ENCODE results near the gene TRIM44. TPM values are rescaled to one million over a fixed set of nuclear protein-coding genes. Genes with fewer than 3 reads are reported as not detected.
"Not testable (repeated sequence)": the region's sequence is repeated elsewhere in the genome, so short reads cannot be mapped to it uniquely, and the experiment has no call there.

TRIM44 gene
- total and polyA plus RNA-seq, 5 donors from 2014 or later = 9.4 to 32.8 (median 22.2) TPM

DNA sequence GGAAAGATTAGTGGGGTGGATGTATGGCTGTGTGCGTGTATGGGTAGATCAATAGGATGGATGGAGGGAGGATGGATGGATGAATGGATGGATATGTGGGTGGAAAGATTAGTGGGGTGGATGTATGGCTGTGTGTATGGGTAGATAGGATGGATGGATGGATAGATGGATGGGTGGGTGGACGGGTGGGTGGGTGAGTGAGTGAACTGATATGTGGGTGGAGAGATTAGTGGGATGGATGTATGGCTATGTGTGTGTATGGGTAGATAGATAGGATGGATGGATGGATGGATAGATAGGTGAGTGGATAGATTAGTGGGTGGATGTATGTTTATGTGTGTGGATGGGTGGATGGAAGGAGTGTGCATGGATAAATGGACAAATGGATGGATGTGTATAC, 193.7 kb downstream of the TRIM44 start:
- H3K9me3 Mint-ChIP-seq = peaks cover 0 to 3% (median 0%) of the 10 kb centered on the region in 7 donors

DNA sequence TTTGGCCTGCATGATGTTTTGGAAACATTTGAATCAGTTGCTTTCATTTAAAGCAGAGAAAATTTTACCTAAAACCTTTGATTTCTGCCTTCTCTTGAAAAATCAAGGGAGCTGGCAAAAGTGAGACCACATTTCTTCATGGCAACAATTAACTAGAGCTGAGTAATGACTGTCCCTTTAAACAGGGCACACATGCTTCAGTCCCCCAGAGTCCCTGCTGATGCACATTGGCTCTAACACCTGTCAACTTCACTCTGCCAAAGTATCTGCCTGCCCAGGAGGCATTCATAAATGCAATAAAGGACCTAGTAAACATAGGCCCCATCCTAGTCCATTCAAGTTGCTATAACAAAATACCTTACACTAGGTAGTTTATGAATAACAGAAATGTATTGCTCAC, 194.2 kb downstream of the TRIM44 start:
- Histone ChIP-seq H3K4me3 (ENCODE audit: low read depth, low read length) (no peak overlapping the region), H3K9me3 (ENCODE audit: control insufficient read depth in 2 of 2, low read length in 2 of 2) (no peaks in the 10 kb centered on the region), H3K27ac (ENCODE audit: insufficient read depth, low read length, poor library complexity, severe bottlenecking) (no peak overlapping the region), H3K27me3 (ENCODE audit: control insufficient read depth, insufficient read depth, low read length) (no peaks in the 10 kb centered on the region), H3K4me1 (ENCODE audit: control insufficient read depth, insufficient read depth, low read length, poor library complexity, severe bottlenecking) (no peaks in the 10 kb centered on the region), H3K36me3 (ENCODE audit: control insufficient read depth, insufficient read depth, low read length) (no peaks in the 10 kb centered on the region)
- Mint-ChIP-seq H3K36me3 (no peaks in the 10 kb centered on the region), H3K27ac (no peak overlapping the region), H3K4me3 (no peak overlapping the region), H3K27me3 (no peaks in the 10 kb centered on the region), H3K9me3 (peaks cover 0 to 3% (median 0%) of the 10 kb centered on the region in 7 donors), H3K4me1 (no peaks in the 10 kb centered on the region)
- DNase-seq (no peak), ATAC-seq (ENCODE audit: low read depth in 2 of 2) (no peak)

More for the DNA sequence above, 193.7 kb downstream of the TRIM44 start:
- H3K27me3 Mint-ChIP-seq = no peaks in the 10 kb centered on the region
- Histone ChIP-seq H3K4me1 (ENCODE audit: control insufficient read depth, insufficient read depth, low read length, poor library complexity, severe bottlenecking) (no peaks in the 10 kb centered on the region), H3K27ac (ENCODE audit: insufficient read depth, low read length, poor library complexity, severe bottlenecking) (no peak overlapping the region), H3K4me3 (ENCODE audit: low read depth, low read length) (no peak overlapping the region), H3K36me3 (ENCODE audit: control insufficient read depth, insufficient read depth, low read length) (no peaks in the 10 kb centered on the region), H3K27me3 (ENCODE audit: control insufficient read depth, insufficient read depth, low read length) (no peaks in the 10 kb centered on the region), H3K9me3 (ENCODE audit: control insufficient read depth in 2 of 2, low read length in 2 of 2) (no peaks in the 10 kb centered on the region)
- no peak overlapping the region for H3K4me3 Mint-ChIP-seq
- H3K4me1 Mint-ChIP-seq = no peaks in the 10 kb centered on the region
- no peaks in the 10 kb centered on the region for H3K36me3 Mint-ChIP-seq
- H3K27ac Mint-ChIP-seq = no peak overlapping the region
- ATAC-seq (ENCODE audit: low read depth in 2 of 2) = no peak
- no peak for DNase-seq

GRCh38 chr11:35857922-35858321, 195.3 kb downstream of the TRIM44 start:
- Histone ChIP-seq H3K4me1 (ENCODE audit: control insufficient read depth, insufficient read depth, low read length, poor library complexity, severe bottlenecking) (no peaks in the 10 kb centered on the region), H3K9me3 (ENCODE audit: control insufficient read depth in 2 of 2, low read length in 2 of 2) (no peaks in the 10 kb centered on the region), H3K4me3 (ENCODE audit: low read depth, low read length) (no peak overlapping the region), H3K27ac (ENCODE audit: insufficient read depth, low read length, poor library complexity, severe bottlenecking) (no peak overlapping the region), H3K27me3 (ENCODE audit: control insufficient read depth, insufficient read depth, low read length) (no peaks in the 10 kb centered on the region), H3K36me3 (ENCODE audit: control insufficient read depth, insufficient read depth, low read length) (no peaks in the 10 kb centered on the region)
- no peaks in the 10 kb centered on the region for H3K36me3 Mint-ChIP-seq
- H3K9me3 Mint-ChIP-seq = peaks cover 0 to 3% (median 0%) of the 10 kb centered on the region in 7 donors
- no peak for ATAC-seq (ENCODE audit: low read depth in 2 of 2)
- peak overlapping the region in 1 of 3 donors; percentile 3 for H3K27ac Mint-ChIP-seq
- H3K4me1 Mint-ChIP-seq = no peaks in the 10 kb centered on the region
- no peak overlapping the region for H3K4me3 Mint-ChIP-seq
- DNase-seq = no peak
- peaks cover 3% of the 10 kb centered on the region for H3K27me3 Mint-ChIP-seq

- no peak for DNase-seq
- Histone ChIP-seq H3K27ac (ENCODE audit: insufficient read depth, low read length, poor library complexity, severe bottlenecking) (no peak overlapping the region), H3K27me3 (ENCODE audit: control insufficient read depth, insufficient read depth, low read length) (no peaks in the 10 kb centered on the region), H3K4me1 (ENCODE audit: control insufficient read depth, insufficient read depth, low read length, poor library complexity, severe bottlenecking) (no peaks in the 10 kb centered on the region), H3K36me3 (ENCODE audit: control insufficient read depth, insufficient read depth, low read length) (no peaks in the 10 kb centered on the region), H3K4me3 (ENCODE audit: low read depth, low read length) (no peak overlapping the region), H3K9me3 (ENCODE audit: control insufficient read depth in 2 of 2, low read length in 2 of 2) (peaks cover 0 to 3% of the 10 kb centered on the region in 2 experiments)
- H3K4me1 Mint-ChIP-seq = no peaks in the 10 kb centered on the region
- peaks cover 0 to 10% (median 0%) of the 10 kb centered on the region in 7 donors for H3K9me3 Mint-ChIP-seq
- ATAC-seq (ENCODE audit: low read depth in 2 of 2) = no peak
- peaks cover 5% of the 10 kb centered on the region for H3K27me3 Mint-ChIP-seq
- no peaks in the 10 kb centered on the region for H3K36me3 Mint-ChIP-seq
- no peak overlapping the region for H3K4me3 Mint-ChIP-seq
- H3K27ac Mint-ChIP-seq = no peak overlapping the region
Measured at GRCh38 chr11:35859301-35859700, 196.7 kb downstream of the TRIM44 start.

- H3K9me3 Mint-ChIP-seq; ATAC-seq (ENCODE audit: low read depth in 2 of 2); H3K36me3 ChIP-seq (ENCODE audit: control insufficient read depth, insufficient read depth, low read length); H3K4me1 Mint-ChIP-seq; H3K4me3 ChIP-seq (ENCODE audit: low read depth, low read length); H3K4me1 ChIP-seq (ENCODE audit: control insufficient read depth, insufficient read depth, low read length, poor library complexity, severe bottlenecking); DNase-seq; H3K9me3 ChIP-seq (ENCODE audit: control insufficient read depth in 2 of 2, low read length in 2 of 2); H3K27ac Mint-ChIP-seq; H3K27ac ChIP-seq (ENCODE audit: insufficient read depth, low read length, poor library complexity, severe bottlenecking); H3K27me3 ChIP-seq (ENCODE audit: control insufficient read depth, insufficient read depth, low read length); H3K4me3 Mint-ChIP-seq; H3K27me3 Mint-ChIP-seq; H3K36me3 Mint-ChIP-seq: not testable (repeated sequence)
Measured at GRCh38 chr11:35860194-35860593, 197.6 kb downstream of the TRIM44 start.

- no peak overlapping the region for H3K27ac ChIP-seq (ENCODE audit: insufficient read depth, low read length, poor library complexity, severe bottlenecking)
- DNase-seq = no peak
- ATAC-seq (ENCODE audit: low read depth in 2 of 2) = no peak
- no peaks in the 10 kb centered on the region for H3K4me1 Mint-ChIP-seq
- no peaks in the 10 kb centered on the region for H3K4me1 ChIP-seq (ENCODE audit: control insufficient read depth, insufficient read depth, low read length, poor library complexity, severe bottlenecking)
- no peaks in the 10 kb centered on the region for H3K36me3 Mint-ChIP-seq
- no peak overlapping the region for H3K27ac Mint-ChIP-seq
- peaks cover 0 to 3% of the 10 kb centered on the region in 2 experiments for H3K9me3 ChIP-seq (ENCODE audit: control insufficient read depth in 2 of 2, low read length in 2 of 2)
- H3K9me3 Mint-ChIP-seq = peaks cover 0 to 10% (median 0%) of the 10 kb centered on the region in 7 donors
- H3K4me3 Mint-ChIP-seq = no peak overlapping the region
- peaks cover 5% of the 10 kb centered on the region for H3K27me3 Mint-ChIP-seq
- no peaks in the 10 kb centered on the region for H3K36me3 ChIP-seq (ENCODE audit: control insufficient read depth, insufficient read depth, low read length)
- no peaks in the 10 kb centered on the region for H3K27me3 ChIP-seq (ENCODE audit: control insufficient read depth, insufficient read depth, low read length)
- H3K4me3 ChIP-seq (ENCODE audit: low read depth, low read length) = no peak overlapping the region
Measured at GRCh38 chr11:35861191-35861590, 198.6 kb downstream of the TRIM44 start.

DNA sequence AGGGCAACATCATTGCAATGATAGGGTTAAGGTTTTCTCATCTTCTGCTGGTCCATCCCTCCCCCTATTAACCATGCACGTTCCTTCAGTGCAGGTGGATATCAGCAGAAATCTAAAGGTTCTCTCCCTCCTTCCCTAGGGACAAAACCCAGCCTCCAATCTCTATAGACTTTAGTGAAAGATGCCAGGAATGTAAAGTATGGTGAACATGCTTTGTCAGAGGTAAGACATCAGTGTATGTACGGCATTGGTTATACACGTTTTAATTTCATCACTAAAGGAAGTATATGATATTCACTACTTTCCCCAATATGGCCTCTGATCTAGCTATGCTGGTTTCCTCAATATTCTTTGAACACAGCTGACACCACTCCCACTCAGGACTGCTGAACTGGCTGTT, 200.1 kb downstream of the TRIM44 start:
- Mint-ChIP-seq H3K9me3 (peaks cover 0 to 14% (median 3%) of the 10 kb centered on the region in 7 donors), H3K36me3 (no peaks in the 10 kb centered on the region), H3K4me1 (no peaks in the 10 kb centered on the region), H3K4me3 (no peak overlapping the region), H3K27ac (no peak overlapping the region), H3K27me3 (peaks cover 5% of the 10 kb centered on the region)
- no peak overlapping the region for H3K4me3 ChIP-seq (ENCODE audit: low read depth, low read length)
- H3K9me3 ChIP-seq (ENCODE audit: control insufficient read depth in 2 of 2, low read length in 2 of 2) = peaks cover 0 to 4% of the 10 kb centered on the region in 2 experiments
- no peak overlapping the region for H3K27ac ChIP-seq (ENCODE audit: insufficient read depth, low read length, poor library complexity, severe bottlenecking)
- no peaks in the 10 kb centered on the region for H3K36me3 ChIP-seq (ENCODE audit: control insufficient read depth, insufficient read depth, low read length)
- DNase-seq (no peak), ATAC-seq (ENCODE audit: low read depth in 2 of 2) (no peak)
- no peaks in the 10 kb centered on the region for H3K27me3 ChIP-seq (ENCODE audit: control insufficient read depth, insufficient read depth, low read length)
- H3K4me1 ChIP-seq (ENCODE audit: control insufficient read depth, insufficient read depth, low read length, poor library complexity, severe bottlenecking) = no peaks in the 10 kb centered on the region

GRCh38 chr11:35864131-35864530, 201.6 kb downstream of the TRIM44 start:
- Mint-ChIP-seq H3K36me3 (no peaks in the 10 kb centered on the region), H3K4me1 (no peaks in the 10 kb centered on the region), H3K9me3 (peaks cover 0 to 23% (median 7%) of the 10 kb centered on the region in 7 donors), H3K27me3 (peaks cover 10% of the 10 kb centered on the region), H3K27ac (no peak overlapping the region), H3K4me3 (no peak overlapping the region)
- no peaks in the 10 kb centered on the region for H3K27me3 ChIP-seq (ENCODE audit: control insufficient read depth, insufficient read depth, low read length)
- no peaks in the 10 kb centered on the region for H3K4me1 ChIP-seq (ENCODE audit: control insufficient read depth, insufficient read depth, low read length, poor library complexity, severe bottlenecking)
- no peaks in the 10 kb centered on the region for H3K36me3 ChIP-seq (ENCODE audit: control insufficient read depth, insufficient read depth, low read length)
- H3K9me3 ChIP-seq (ENCODE audit: control insufficient read depth in 2 of 2, low read length in 2 of 2) = peaks cover 4 to 8% of the 10 kb centered on the region in 2 experiments
- no peak for DNase-seq
- no peak for ATAC-seq (ENCODE audit: low read depth in 2 of 2)
- no peak overlapping the region for H3K4me3 ChIP-seq (ENCODE audit: low read depth, low read length)
- no peak overlapping the region for H3K27ac ChIP-seq (ENCODE audit: insufficient read depth, low read length, poor library complexity, severe bottlenecking)
